GM23338 (cell line): ENCODE measurements around the gene MYH10. TPM values are rescaled to one million over a fixed set of nuclear protein-coding genes. Genes with fewer than 3 reads are reported as not detected.

Source experiments
- ATAC-seq: fragments of 200-7000 bp; cut with Tn5 transposase; 3 replicates; pipeline ENCODE4 v1.9.1; 2020
- DNase-seq: peaks from one replicate; pipeline ENCODE4 v3.0.0-alpha.2; 2015; ENCODE audit warnings: low spot score
- H2AFZ ChIP-seq: fragments of 200-600 bp; sonication (generic); 2 replicates; pipeline ENCODE4 v1.8.0; 2016; ENCODE audit warnings: antibody characterized with exemption, mild to moderate bottlenecking, moderate library complexity
- H3F3A ChIP-seq: fragments of 200-600 bp; sonication (generic); replicated peaks from 2 replicates; pipeline ENCODE4 v1.8.0; 2017; ENCODE audit warnings: antibody characterized with exemption, mixed run types, low read depth
- H3K27ac ChIP-seq: fragments of 200-600 bp; sonication (generic); 2 replicates; pipeline ENCODE4 v1.6.1; 2016; ENCODE audit warnings: low read depth
- H3K27me3 ChIP-seq: fragments of 200-600 bp; sonication (generic); 2 replicates; pipeline ENCODE4 v1.8.0; 2016; ENCODE audit warnings: mild to moderate bottlenecking, mixed run types, moderate library complexity; ENCODE audit not compliant: insufficient read depth
- H3K36me3 ChIP-seq: fragments of 200-600 bp; sonication (generic); 2 replicates; pipeline ENCODE4 v1.8.0; 2016; ENCODE audit warnings: mild to moderate bottlenecking; ENCODE audit not compliant: insufficient read depth
- H3K4me1 ChIP-seq: fragments of 200-600 bp; sonication (generic); 2 replicates; pipeline ENCODE4 v1.8.0; 2016; ENCODE audit warnings: mild to moderate bottlenecking, moderate library complexity; ENCODE audit not compliant: insufficient read depth
- H3K4me2 ChIP-seq: fragments of 200-600 bp; sonication (generic); 2 replicates; pipeline ENCODE4 v1.7.1; 2017; ENCODE audit warnings: mixed run types
- H3K4me3 ChIP-seq: fragments of 200-600 bp; sonication (generic); 2 replicates; pipeline ENCODE4 v1.6.1; 2016; ENCODE audit warnings: mixed run types
- H3K79me2 ChIP-seq: fragments of 200-600 bp; sonication (generic); replicated peaks from 2 replicates; pipeline ENCODE4 v1.8.0; 2017; ENCODE audit warnings: mild to moderate bottlenecking; ENCODE audit not compliant: insufficient read depth
- H3K9me2 ChIP-seq: fragments of 200-600 bp; sonication (generic); 2 replicates; pipeline ENCODE4 v1.8.0; 2017; ENCODE audit not compliant: insufficient read depth
- H4K20me1 ChIP-seq: fragments of 200-600 bp; sonication (generic); replicated peaks from 2 replicates; pipeline ENCODE4 v1.8.0; 2017; ENCODE audit warnings: mild to moderate bottlenecking; ENCODE audit not compliant: insufficient read depth
- H3K27ac Mint-ChIP-seq: 2 replicates; pipeline ENCODE4 v1.8.0; 2020; ENCODE audit warnings: inconsistent platforms, mild to moderate bottlenecking, moderate library complexity, mixed read lengths
- H3K27me3 Mint-ChIP-seq: 3 replicates; pipeline ENCODE4 v1.8.0; 2022; ENCODE audit warnings: low read depth, mild to moderate bottlenecking, moderate library complexity, mixed read lengths, inconsistent platforms; ENCODE audit not compliant: insufficient read depth, poor library complexity
- H3K36me3 Mint-ChIP-seq: 3 replicates; pipeline ENCODE4 v1.8.0; 2021; ENCODE audit warnings: low read depth, mild to moderate bottlenecking, inconsistent platforms, moderate library complexity, mixed read lengths
- H3K4me1 Mint-ChIP-seq: 3 replicates; pipeline ENCODE4 v1.8.0; 2020; ENCODE audit warnings: mild to moderate bottlenecking, inconsistent platforms, mixed read lengths
- H3K4me3 Mint-ChIP-seq: 3 replicates; pipeline ENCODE4 v1.8.0; 2021; ENCODE audit warnings: moderate library complexity, mild to moderate bottlenecking, inconsistent platforms, mixed read lengths
- H3K9me3 Mint-ChIP-seq: 3 replicates; pipeline ENCODE4 v1.8.0; 2020; ENCODE audit warnings: moderate library complexity, mild to moderate bottlenecking, inconsistent platforms, mixed read lengths
- CREB1 ChIP-seq: fragments of 250-450 bp; sonication (Bioruptor Pico); IDR thresholded peaks from 2 replicates; pipeline ENCODE4 v1.5.0; 2020; ENCODE audit warnings: low read depth, mild to moderate bottlenecking, moderate library complexity
- ETS1 ChIP-seq: IDR thresholded peaks from 2 replicates; pipeline ENCODE4 v1.6.1; 2016; ENCODE audit warnings: antibody characterized with exemption
- EZH2 ChIP-seq: fragments of 200-600 bp; sonication (generic); IDR thresholded peaks from one replicate; pipeline ENCODE4 v1.8.0; 2017; ENCODE audit warnings: antibody characterized with exemption, mild to moderate bottlenecking, low read depth; ENCODE audit not compliant: unreplicated experiment
- EZH2phosphoT487 ChIP-seq: fragments of 200-600 bp; sonication (generic); IDR thresholded peaks from one replicate; pipeline ENCODE4 v1.8.1; 2018; ENCODE audit warnings: antibody characterized with exemption; ENCODE audit not compliant: unreplicated experiment
- JUNB ChIP-seq: IDR thresholded peaks from one replicate; pipeline ENCODE4 v1.6.1; 2016; ENCODE audit warnings: antibody characterized with exemption; ENCODE audit not compliant: unreplicated experiment
- POLR2AphosphoS5 ChIP-seq: IDR thresholded peaks from 2 replicates; pipeline ENCODE4 v1.6.1; 2016; ENCODE audit warnings: antibody characterized with exemption, low read depth
- STAT1 ChIP-seq: IDR thresholded peaks from one replicate; pipeline ENCODE4 v1.6.1; 2016; ENCODE audit warnings: antibody characterized with exemption; ENCODE audit not compliant: unreplicated experiment
- ZNF114 ChIP-seq: fragments of 250-450 bp; sonication (Bioruptor Pico); IDR thresholded peaks from 2 replicates; pipeline ENCODE4 v1.5.0; 2020; ENCODE audit warnings: mild to moderate bottlenecking, moderate library complexity
- ZNF331 ChIP-seq: fragments of 250-450 bp; sonication (Bioruptor Pico); IDR thresholded peaks from 2 replicates; pipeline ENCODE4 v1.5.0; 2020; ENCODE audit warnings: low read depth, mild to moderate bottlenecking, moderate library complexity
- ZNF462 ChIP-seq: fragments of 250-450 bp; sonication (Bioruptor Pico); IDR thresholded peaks from 2 replicates; pipeline ENCODE4 v1.5.0; 2020; ENCODE audit warnings: mild to moderate bottlenecking, moderate library complexity
- polyA plus RNA-seq: library from polyadenylated mRNA; unstranded; fragments of >200 nt; fragmentation: Nextera tagmentation; extraction: Ambion mirVana; gene quantifications from 2 replicates; pipeline ENCODE4 v1.2.1, GENCODE V29; 2016
- total RNA-seq: library from RNA; depleted of rRNA; stranded (reverse); fragments of >200 nt; shearing (Covaris generic); gene quantifications from 2 replicates; pipeline ENCODE4 v1.2.3, GENCODE V29; 2014
- TF ChIP-seq, protein P1 (sequence below), 2 experiments: fragments of 200-600 bp in 1 of 2; sonication (generic) in 1 of 2; conservative IDR thresholded peaks; 2 replicates each; pipeline versions ENCODE4 v1.5.1 to v1.6.1; 2016 to 2017; ENCODE audit warnings: antibody characterized with exemption in 2 of 2, low read depth in 2 of 2, mild to moderate bottlenecking in 2 of 2, moderate library complexity in 1 of 2

MYH10 gene
- total and polyA plus RNA-seq, 2 experiments from 2014 or later, result 89.5 to 230 TPM

- Histone ChIP-seq H3K27ac (no peak overlapping the region), H3K27me3 (no peaks in the 10 kb centered on the region), H3K36me3 (peaks cover 3% of the 10 kb centered on the region; the same call in 1 of the 2 replicates), H3K79me2 (no peaks in the 10 kb centered on the region), H4K20me1 (peaks cover 8% of the 10 kb centered on the region), H3K4me2 (no peak overlapping the region), H2AFZ (no peak overlapping the region), H3F3A (0 out of 2 replicates have a peak, but pooled peaks cover 10% of the 10 kb centered on the region), H3K9me2 (no peaks in the 10 kb centered on the region), H3K4me3 (no peak overlapping the region), H3K4me1 (peaks cover 6% of the 10 kb centered on the region; the same call in 1 of the 2 replicates)
- TF ChIP-seq STAT1 (no peak), POLR2AphosphoS5 (no peak), EZH2 (no peak), EZH2phosphoT487 (no peak)
- Mint-ChIP-seq H3K4me3 (no peak overlapping the region), H3K27me3 (peaks cover 2% of the 10 kb centered on the region), H3K36me3 (peaks cover 14% of the 10 kb centered on the region; the same call in 2 of the 3 replicates), H3K4me1 (peaks cover 7% of the 10 kb centered on the region; the same call in 2 of the 3 replicates), H3K9me3 (no peaks in the 10 kb centered on the region; the same call in 2 of the 3 replicates), H3K27ac (no peak overlapping the region)
- ATAC-seq, result no peak
- no peak for DNase-seq
These were observed 163.0 kb downstream of the MYH10 start for GRCh38 chr17:8467527-8467926.

DNA sequence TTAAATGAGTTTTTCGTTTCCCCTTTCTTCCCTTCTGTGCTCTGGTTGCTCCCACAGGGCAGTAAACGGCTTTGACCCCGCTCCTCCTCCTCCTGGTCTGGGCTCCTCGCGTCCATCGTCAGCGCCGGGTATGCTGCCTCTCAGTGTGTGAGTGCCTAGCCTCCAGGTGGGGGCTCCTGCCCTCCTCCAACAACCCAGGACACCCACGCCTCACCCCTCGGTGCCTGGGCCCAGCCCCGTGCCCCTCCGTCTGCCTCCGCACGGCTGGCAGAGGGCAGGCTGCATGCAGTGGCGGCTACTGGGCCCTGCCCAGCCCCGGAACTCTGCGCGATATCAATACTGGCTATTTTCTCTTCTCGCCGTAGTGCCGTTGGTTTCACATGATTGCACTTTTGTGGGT is 163.7 kb downstream of the MYH10 start:
- Histone ChIP-seq H3K4me3 (no peak overlapping the region), H3K4me2 (no peak overlapping the region), H2AFZ (no peak overlapping the region), H3K27ac (no peak overlapping the region), H4K20me1 (peaks cover 8% of the 10 kb centered on the region), H3K79me2 (no peaks in the 10 kb centered on the region), H3K27me3 (no peaks in the 10 kb centered on the region), H3K36me3 (peaks cover 3% of the 10 kb centered on the region; the same call in 1 of the 2 replicates), H3K9me2 (no peaks in the 10 kb centered on the region), H3F3A (0 out of 2 replicates have a peak, but pooled peaks cover 8% of the 10 kb centered on the region), H3K4me1 (peaks cover 6% of the 10 kb centered on the region; the same call in 1 of the 2 replicates)
- no peak for DNase-seq
- H3K27ac Mint-ChIP-seq, result no peak overlapping the region
- H3K36me3 Mint-ChIP-seq, result peaks cover 14% of the 10 kb centered on the region; the same call in 2 of the 3 replicates
- no peaks in the 10 kb centered on the region; the same call in 2 of the 3 replicates for H3K9me3 Mint-ChIP-seq
- peaks cover 7% of the 10 kb centered on the region; the same call in 2 of the 3 replicates for H3K4me1 Mint-ChIP-seq
- no peak overlapping the region for H3K4me3 Mint-ChIP-seq
- ATAC-seq, result no peak
- H3K27me3 Mint-ChIP-seq, result peaks cover 2% of the 10 kb centered on the region
- no peak for TF ChIP-seq ZNF462 (CRISPR knock-in tag)
- TF ChIP-seq ETS1, result no peak
- no peak for TF ChIP-seq ZNF331
- TF ChIP-seq POLR2AphosphoS5, result no peak
- TF ChIP-seq, protein P1, sequence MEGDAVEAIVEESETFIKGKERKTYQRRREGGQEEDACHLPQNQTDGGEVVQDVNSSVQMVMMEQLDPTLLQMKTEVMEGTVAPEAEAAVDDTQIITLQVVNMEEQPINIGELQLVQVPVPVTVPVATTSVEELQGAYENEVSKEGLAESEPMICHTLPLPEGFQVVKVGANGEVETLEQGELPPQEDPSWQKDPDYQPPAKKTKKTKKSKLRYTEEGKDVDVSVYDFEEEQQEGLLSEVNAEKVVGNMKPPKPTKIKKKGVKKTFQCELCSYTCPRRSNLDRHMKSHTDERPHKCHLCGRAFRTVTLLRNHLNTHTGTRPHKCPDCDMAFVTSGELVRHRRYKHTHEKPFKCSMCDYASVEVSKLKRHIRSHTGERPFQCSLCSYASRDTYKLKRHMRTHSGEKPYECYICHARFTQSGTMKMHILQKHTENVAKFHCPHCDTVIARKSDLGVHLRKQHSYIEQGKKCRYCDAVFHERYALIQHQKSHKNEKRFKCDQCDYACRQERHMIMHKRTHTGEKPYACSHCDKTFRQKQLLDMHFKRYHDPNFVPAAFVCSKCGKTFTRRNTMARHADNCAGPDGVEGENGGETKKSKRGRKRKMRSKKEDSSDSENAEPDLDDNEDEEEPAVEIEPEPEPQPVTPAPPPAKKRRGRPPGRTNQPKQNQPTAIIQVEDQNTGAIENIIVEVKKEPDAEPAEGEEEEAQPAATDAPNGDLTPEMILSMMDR (conservative IDR thresholded peaks at IDR 0.05; ENCODE audit: low read depth in 2 of 2), result no peak
- no peak for TF ChIP-seq EZH2phosphoT487
- no peak for TF ChIP-seq ZNF114 (CRISPR knock-in tag)
- no peak for TF ChIP-seq JUNB
- TF ChIP-seq CREB1 (CRISPR knock-in tag), result no peak
- TF ChIP-seq EZH2, result no peak
